Measurements from ENCODE around the gene AATK. TPM values are rescaled to one million over a fixed set of nuclear protein-coding genes. Genes with fewer than 3 reads are reported as not detected.

AATK gene
- total and polyA plus RNA-seq, 2 donors (not counting 3 experiments of a cell fraction or from before 2014, with no cell fraction given) = 0.69 to 1.00 TPM

DNA sequence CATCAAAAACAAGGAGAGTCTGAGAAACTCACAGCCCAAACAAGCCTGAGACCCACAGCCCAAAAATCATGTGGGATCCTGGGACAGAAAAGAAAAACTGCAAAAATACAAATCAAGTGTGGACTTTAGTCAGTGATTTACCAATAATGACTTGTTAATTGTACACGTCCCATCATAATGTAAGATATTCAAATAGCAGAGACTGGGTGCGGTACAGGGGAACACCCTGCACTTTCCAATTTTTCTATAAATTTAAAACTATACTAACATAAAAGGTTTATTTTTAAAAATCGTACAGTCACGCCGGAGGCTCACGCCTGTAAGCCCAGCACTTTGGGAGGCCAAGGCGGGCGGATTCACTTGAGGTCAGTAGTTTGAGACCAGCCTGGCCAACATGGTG is 48.0 kb upstream of the AATK start:
- Histone ChIP-seq H3K4me3 (replicated peaks in 1 of 3; ENCODE audit: insufficient read depth in 1 of 3, low read depth in 1 of 3, low read length in 3 of 3) (no peak overlapping the region), H3K27me3 (ENCODE audit: control insufficient read depth in 2 of 2, insufficient read depth in 2 of 2, low read length in 2 of 2) (no peaks in the 10 kb centered on the region), H3K4me1 (ENCODE audit: control insufficient read depth, extremely low read depth, insufficient read depth, low read length) (peaks cover 6% of the 10 kb centered on the region), H3K27ac (ENCODE audit: insufficient read depth, low read depth, low read length) (no peak overlapping the region), H2AFZ (ENCODE audit: low read depth, low read length) (no peak overlapping the region), H4K20me1 (replicated peaks; ENCODE audit: control insufficient read depth, extremely low read depth, insufficient read depth, low read length) (no peaks in the 10 kb centered on the region), H3K9me3 (replicated peaks; ENCODE audit: control insufficient read depth, insufficient read depth, low read length) (no peaks in the 10 kb centered on the region), H3K79me2 (ENCODE audit: control insufficient read depth, insufficient read depth, low read length) (no peaks in the 10 kb centered on the region), H3K9ac (replicated peaks; ENCODE audit: extremely low read depth, insufficient read depth, low read length) (no peak overlapping the region), H3K4me2 (ENCODE audit: insufficient read depth, low read length) (no peak overlapping the region), H3K36me3 (ENCODE audit: control insufficient read depth in 2 of 2, extremely low read depth in 1 of 2, insufficient read depth in 2 of 2, low read length in 2 of 2) (no peaks in the 10 kb centered on the region), H3K9me1 (replicated peaks; ENCODE audit: control insufficient read depth, extremely low read depth, insufficient read depth, low read length) (no peaks in the 10 kb centered on the region)
- BruUV-seq (replicated peaks) = no TSS peak
- intact Hi-C loops (cut with micrococcal nuclease) = no loop called here
- dilution Hi-C loops (cut with MboI; ENCODE audit: extremely low pct_ligation_motif_present, low sequenced_read_pairs) = no loop called here
- no peak for DNase-seq (ENCODE audit: low read depth, low spot score)
- POLR2A ChIA-PET = no interaction called here
- CTCF ChIA-PET = no interaction called here
- TF ChIP-seq GATA2 (IDR thresholded peaks at IDR 0.05; ENCODE audit: insufficient read depth, insufficient read length, low read depth, low read length) (no peak), POLR2AphosphoS5 (IDR thresholded peaks at IDR 0.05; ENCODE audit: insufficient read depth, low read depth, low read length) (no peak), POLR2A (IDR thresholded peaks at IDR 0.05; ENCODE audit: low read depth, low read length) (no peak), FOS (IDR thresholded peaks at IDR 0.05; ENCODE audit: borderline replicate concordance, insufficient read depth, low read length) (no peak), JUN (IDR thresholded peaks at IDR 0.05; ENCODE audit: borderline replicate concordance, insufficient read depth, insufficient read length, low read depth) (no peak), MYC (IDR thresholded peaks at IDR 0.05; ENCODE audit: low read depth, low read length) (no peak), EZH2 (IDR thresholded peaks at IDR 0.05; ENCODE audit: borderline replicate concordance, low read depth, low read length, severe bottlenecking) (no peak)
- TF ChIP-seq, protein P1, sequence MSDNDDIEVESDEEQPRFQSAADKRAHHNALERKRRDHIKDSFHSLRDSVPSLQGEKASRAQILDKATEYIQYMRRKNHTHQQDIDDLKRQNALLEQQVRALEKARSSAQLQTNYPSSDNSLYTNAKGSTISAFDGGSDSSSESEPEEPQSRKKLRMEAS (IDR thresholded peaks at IDR 0.05; ENCODE audit: insufficient read depth, insufficient read length) = no peak
- TF ChIP-seq, protein P2, sequence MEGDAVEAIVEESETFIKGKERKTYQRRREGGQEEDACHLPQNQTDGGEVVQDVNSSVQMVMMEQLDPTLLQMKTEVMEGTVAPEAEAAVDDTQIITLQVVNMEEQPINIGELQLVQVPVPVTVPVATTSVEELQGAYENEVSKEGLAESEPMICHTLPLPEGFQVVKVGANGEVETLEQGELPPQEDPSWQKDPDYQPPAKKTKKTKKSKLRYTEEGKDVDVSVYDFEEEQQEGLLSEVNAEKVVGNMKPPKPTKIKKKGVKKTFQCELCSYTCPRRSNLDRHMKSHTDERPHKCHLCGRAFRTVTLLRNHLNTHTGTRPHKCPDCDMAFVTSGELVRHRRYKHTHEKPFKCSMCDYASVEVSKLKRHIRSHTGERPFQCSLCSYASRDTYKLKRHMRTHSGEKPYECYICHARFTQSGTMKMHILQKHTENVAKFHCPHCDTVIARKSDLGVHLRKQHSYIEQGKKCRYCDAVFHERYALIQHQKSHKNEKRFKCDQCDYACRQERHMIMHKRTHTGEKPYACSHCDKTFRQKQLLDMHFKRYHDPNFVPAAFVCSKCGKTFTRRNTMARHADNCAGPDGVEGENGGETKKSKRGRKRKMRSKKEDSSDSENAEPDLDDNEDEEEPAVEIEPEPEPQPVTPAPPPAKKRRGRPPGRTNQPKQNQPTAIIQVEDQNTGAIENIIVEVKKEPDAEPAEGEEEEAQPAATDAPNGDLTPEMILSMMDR (IDR thresholded peaks at IDR 0.05; ENCODE audit: extremely low read depth in 1 of 2, insufficient read depth in 1 of 2, low read depth in 1 of 2, low read length in 2 of 2) = no peak
- no peak for FAIRE-seq

Measured in endothelial cell of umbilical vein (primary cell).